SK-N-SH treated with all-trans-retinoic acid at 6 μM for 48 hours (cell line): ENCODE results near the gene TOR3A.

Source experiments
- ARNTL ChIP-seq: fragments of 450-650 bp; formaldehyde crosslinking; IDR thresholded peaks from 2 replicates; pipeline ENCODE4 v1.5.0; 2020; ENCODE audit warnings: low read depth, mild to moderate bottlenecking, moderate library complexity, borderline replicate concordance
- RARB ChIP-seq: fragments of 250-450 bp; sonication (Bioruptor Pico); IDR thresholded peaks from 2 replicates; pipeline ENCODE4 v1.8.0; 2021; ENCODE audit warnings: mild to moderate bottlenecking, moderate library complexity
- SNAI2 ChIP-seq: fragments of 250-450 bp; sonication (Bioruptor Pico); IDR thresholded peaks from 2 replicates; pipeline ENCODE4 v1.5.0; 2020; ENCODE audit warnings: mild to moderate bottlenecking, moderate library complexity
- TOX ChIP-seq: fragments of 250-450 bp; sonication (Bioruptor Pico); IDR thresholded peaks from 2 replicates; pipeline ENCODE4 v1.8.0; 2021; ENCODE audit warnings: mild to moderate bottlenecking, moderate library complexity, borderline replicate concordance
- TF ChIP-seq, protein P1 (sequence below): fragments of 250-450 bp; sonication (Bioruptor Pico); IDR thresholded peaks from 2 replicates; pipeline ENCODE4 v1.8.0; 2021; ENCODE audit warnings: low read depth, mild to moderate bottlenecking, moderate library complexity, borderline replicate concordance
- TF ChIP-seq, protein P2 (sequence below): fragments of 250-450 bp; sonication (Bioruptor Pico); IDR thresholded peaks from 2 replicates; pipeline ENCODE4 v1.5.1; 2020; ENCODE audit warnings: low read depth, mild to moderate bottlenecking, moderate library complexity

DNA sequence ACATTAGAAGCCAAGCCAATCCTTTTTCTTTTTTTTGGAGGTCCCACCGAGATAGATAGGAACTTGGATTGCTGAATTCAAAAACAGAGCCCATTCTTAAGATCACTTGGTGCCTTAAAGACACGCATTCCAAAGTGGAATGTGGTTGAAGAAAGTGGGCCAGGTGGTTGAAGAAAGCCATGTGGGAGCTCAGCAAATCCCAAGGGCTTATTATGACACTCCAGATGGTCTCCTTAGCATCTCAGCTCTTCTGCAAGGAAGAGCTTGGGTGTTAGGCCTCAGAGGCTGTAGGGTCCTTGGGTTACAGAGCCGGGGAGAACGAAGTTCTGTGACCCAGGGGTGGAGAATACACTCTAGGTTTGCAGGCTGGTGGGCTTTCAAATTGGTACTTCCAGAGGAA, 13.5 kb downstream of the TOR3A start:
- TF ChIP-seq RARB (no peak), ARNTL (no peak), SNAI2 (CRISPR knock-in tag) (no peak), TOX (CRISPR knock-in tag) (no peak)
- TF ChIP-seq, protein P1, sequence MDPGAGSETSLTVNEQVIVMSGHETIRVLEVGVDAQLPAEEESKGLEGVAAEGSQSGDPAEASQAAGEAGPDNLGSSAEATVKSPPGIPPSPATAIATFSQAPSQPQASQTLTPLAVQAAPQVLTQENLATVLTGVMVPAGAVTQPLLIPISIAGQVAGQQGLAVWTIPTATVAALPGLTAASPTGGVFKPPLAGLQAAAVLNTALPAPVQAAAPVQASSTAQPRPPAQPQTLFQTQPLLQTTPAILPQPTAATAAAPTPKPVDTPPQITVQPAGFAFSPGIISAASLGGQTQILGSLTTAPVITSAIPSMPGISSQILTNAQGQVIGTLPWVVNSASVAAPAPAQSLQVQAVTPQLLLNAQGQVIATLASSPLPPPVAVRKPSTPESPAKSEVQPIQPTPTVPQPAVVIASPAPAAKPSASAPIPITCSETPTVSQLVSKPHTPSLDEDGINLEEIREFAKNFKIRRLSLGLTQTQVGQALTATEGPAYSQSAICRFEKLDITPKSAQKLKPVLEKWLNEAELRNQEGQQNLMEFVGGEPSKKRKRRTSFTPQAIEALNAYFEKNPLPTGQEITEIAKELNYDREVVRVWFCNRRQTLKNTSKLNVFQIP: no peak
- TF ChIP-seq, protein P2, sequence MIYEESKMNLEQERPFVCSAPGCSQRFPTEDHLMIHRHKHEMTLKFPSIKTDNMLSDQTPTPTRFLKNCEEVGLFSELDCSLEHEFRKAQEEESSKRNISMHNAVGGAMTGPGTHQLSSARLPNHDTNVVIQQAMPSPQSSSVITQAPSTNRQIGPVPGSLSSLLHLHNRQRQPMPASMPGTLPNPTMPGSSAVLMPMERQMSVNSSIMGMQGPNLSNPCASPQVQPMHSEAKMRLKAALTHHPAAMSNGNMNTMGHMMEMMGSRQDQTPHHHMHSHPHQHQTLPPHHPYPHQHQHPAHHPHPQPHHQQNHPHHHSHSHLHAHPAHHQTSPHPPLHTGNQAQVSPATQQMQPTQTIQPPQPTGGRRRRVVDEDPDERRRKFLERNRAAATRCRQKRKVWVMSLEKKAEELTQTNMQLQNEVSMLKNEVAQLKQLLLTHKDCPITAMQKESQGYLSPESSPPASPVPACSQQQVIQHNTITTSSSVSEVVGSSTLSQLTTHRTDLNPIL (CRISPR knock-in tag): no peak
